ENCODE measurements around the gene TRIM23. TPM values are rescaled to one million over a fixed set of nuclear protein-coding genes. Genes with fewer than 3 reads are reported as not detected.

Gene TRIM23
- total RNA-seq (10 to 100 TPM; 11.6 to 28.5 TPM), polyA plus RNA-seq (1 to 10 TPM; 4.1 to 4.5 TPM)
- long read RNA-seq, donor 1, full-length matches to known transcripts: 6 of 14 reads
- long read RNA-seq, donor 1, partial matches to known transcripts: 8 of 14 reads
- long read RNA-seq, donor 1, other reads (novel, unspliced or antisense): 0 of 14 reads
- long read RNA-seq, donor 2: 0 reads
- long read RNA-seq, donor 3, full-length matches to known transcripts: 3 of 3 reads
- long read RNA-seq, donor 3, partial matches to known transcripts: 0 of 3 reads
- long read RNA-seq, donor 3, other reads (novel, unspliced or antisense): 0 of 3 reads
- long read RNA-seq, donor 4: 0 reads
- long read RNA-seq, donor 5, full-length matches to known transcripts: 3 of 13 reads
- long read RNA-seq, donor 5, partial matches to known transcripts: 10 of 13 reads
- long read RNA-seq, donor 5, other reads (novel, unspliced or antisense): 0 of 13 reads

DNA sequence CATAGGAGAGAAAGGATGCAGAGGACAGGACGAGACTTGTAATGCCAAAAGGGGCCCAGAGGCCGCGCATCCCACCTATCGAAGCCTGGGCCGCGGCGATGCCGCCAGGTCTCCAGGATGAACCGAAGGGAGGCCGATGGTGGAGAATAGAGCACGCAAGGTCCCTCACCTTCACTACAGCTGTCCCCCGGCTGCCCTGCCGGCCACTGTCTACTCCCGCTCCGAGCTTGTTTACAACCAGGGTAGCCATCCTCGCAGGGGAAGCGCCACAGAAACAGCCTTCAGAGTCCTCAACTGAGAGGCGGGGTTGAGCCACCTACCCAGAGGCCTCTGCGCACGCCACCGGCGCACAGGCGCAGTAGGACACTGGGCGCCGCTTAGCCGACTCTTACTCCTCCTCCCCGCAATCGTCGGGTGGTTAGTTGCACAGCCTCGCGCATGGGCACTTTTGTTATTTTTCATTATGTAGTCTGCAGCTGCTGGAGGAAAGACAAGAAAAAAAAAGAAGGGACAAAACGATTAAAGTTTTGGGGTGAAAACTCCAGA, at the start of gene TRIM23:
TRIM23 (minus strand) TSS at position 309 of the 546 bp plus-strand sequence; CDS start at position 250, 59 bp downstream.
- 0% methylated on average over 32 of the region's 32 CpGs for WGBS, 2 donors
- peaks cover 0 to 4% (median under 1%) of the 10 kb centered on the region in 4 donors for H3K36me3 ChIP-seq (ENCODE audit: control insufficient read depth in 4 of 4, insufficient read depth in 4 of 4, low read length in 4 of 4)
- H3K9ac ChIP-seq (ENCODE audit: insufficient read depth in 1 of 2, low read length in 2 of 2): peak within 1 kb of the TSS; percentile 64 to 95
- H3K27ac ChIP-seq (ENCODE audit: low read depth in 1 of 2, low read length in 1 of 2): peak within 1 kb of the TSS; percentile 84 to 94
- H3K27me3 ChIP-seq (ENCODE audit: control insufficient read depth in 3 of 3, insufficient read depth in 3 of 3, low read length in 2 of 3): no peaks in the 10 kb centered on the region
- peak in 2 of 3 donors; percentile 92 to 97 for DNase-seq
- H3K4me3 ChIP-seq: peak within 1 kb of the TSS; percentile 85
- H3K4me1 ChIP-seq (ENCODE audit: control insufficient read depth in 5 of 5, insufficient read depth in 5 of 5, low read length in 5 of 5): peaks cover 0 to 22% (median 13%) of the 10 kb centered on the region in 5 donors
- peak; percentile 97 for ATAC-seq (ENCODE audit: insufficient read depth, low FRiP score)
- no peak for TF ChIP-seq CTCF (IDR thresholded peaks at IDR 0.05; ENCODE audit: control extremely low read depth, extremely low read depth)
- no peaks in the 10 kb centered on the region for H3K9me3 ChIP-seq (ENCODE audit: control insufficient read depth in 4 of 4, insufficient read depth in 3 of 4, low read length in 3 of 4)

GRCh38 chr5:65672796-65673195, 48.7 kb upstream of the TRIM23 start:
- DNase-seq (peak; percentile 33 to 77 (median 35)), ATAC-seq (ENCODE audit: insufficient read depth, low FRiP score) (no peak)
- 36 to 52% methylated on average over 1 of the region's 1 CpG for WGBS, 2 donors
- Histone ChIP-seq H3K36me3 (ENCODE audit: control insufficient read depth in 4 of 4, insufficient read depth in 4 of 4, low read length in 4 of 4) (peaks cover 0 to 8% (median 5%) of the 10 kb centered on the region in 4 donors), H3K9ac (ENCODE audit: insufficient read depth in 1 of 2, low read length in 2 of 2) (no peak overlapping the region), H3K9me3 (ENCODE audit: control insufficient read depth in 4 of 4, insufficient read depth in 3 of 4, low read length in 3 of 4) (no peaks in the 10 kb centered on the region), H3K27ac (ENCODE audit: low read depth in 1 of 2, low read length in 1 of 2) (no peak overlapping the region), H3K4me1 (ENCODE audit: control insufficient read depth in 5 of 5, insufficient read depth in 5 of 5, low read length in 5 of 5) (peaks cover 0 to 5% (median 0%) of the 10 kb centered on the region in 5 donors), H3K27me3 (ENCODE audit: control insufficient read depth in 3 of 3, insufficient read depth in 3 of 3, low read length in 2 of 3) (no peaks in the 10 kb centered on the region), H3K4me3 (no peak overlapping the region)
- TF ChIP-seq CTCF (IDR thresholded peaks at IDR 0.05; ENCODE audit: control extremely low read depth, extremely low read depth): no peak

GRCh38 chr5:65668696-65669095, 44.6 kb upstream of the TRIM23 start:
- H3K4me1 ChIP-seq (ENCODE audit: control insufficient read depth in 5 of 5, insufficient read depth in 5 of 5, low read length in 5 of 5): peaks cover 0 to 5% (median 0%) of the 10 kb centered on the region in 5 donors
- no peak overlapping the region for H3K4me3 ChIP-seq
- no peak for ATAC-seq (ENCODE audit: insufficient read depth, low FRiP score)
- no peak overlapping the region for H3K9ac ChIP-seq (ENCODE audit: insufficient read depth in 1 of 2, low read length in 2 of 2)
- TF ChIP-seq CTCF (IDR thresholded peaks at IDR 0.05; ENCODE audit: control extremely low read depth, extremely low read depth): no peak
- H3K9me3 ChIP-seq (ENCODE audit: control insufficient read depth in 4 of 4, insufficient read depth in 3 of 4, low read length in 3 of 4): no peaks in the 10 kb centered on the region
- 56 to 85% methylated on average over 7 of the region's 7 CpGs for WGBS, 2 donors
- no peaks in the 10 kb centered on the region for H3K27me3 ChIP-seq (ENCODE audit: control insufficient read depth in 3 of 3, insufficient read depth in 3 of 3, low read length in 2 of 3)
- H3K36me3 ChIP-seq (ENCODE audit: control insufficient read depth in 4 of 4, insufficient read depth in 4 of 4, low read length in 4 of 4): peaks cover 3 to 15% (median 6%) of the 10 kb centered on the region in 4 donors
- H3K27ac ChIP-seq (ENCODE audit: low read depth in 1 of 2, low read length in 1 of 2): no peak overlapping the region
- DNase-seq: no peak
